Activated B cell treated with CpG ODN at 0.5 μM for 24 hours (primary cell): ENCODE data around the gene RAB7B. TPM values are rescaled to one million over a fixed set of nuclear protein-coding genes. Genes with fewer than 3 reads are reported as not detected.

Experiments
- ATAC-seq: fragments of 200-7000 bp; cut with Tn5 transposase; one replicate; pipeline ENCODE4 v1.10.0; 2021; ENCODE audit warnings: low read depth, mild to moderate bottlenecking, moderate library complexity
- CTCF ChIA-PET: fragments of 350-600 bp; sonication (Branson Sonifier 250); formaldehyde crosslinking; loops from one replicate; lab custom pipeline; 2021; ENCODE audit warnings: antibody characterized with exemption; lab: Charles Lee
- POLR2A ChIA-PET: fragments of 350-600 bp; sonication (Branson Sonifier 250); formaldehyde crosslinking; loops from one replicate; lab custom pipeline; 2021; ENCODE audit warnings: antibody characterized with exemption; lab: Charles Lee
- DNase-seq: peaks from one replicate; pipeline ENCODE4 v3.0.0; 2022
- H3K27ac Mint-ChIP-seq: one replicate; pipeline ENCODE4 v1.8.0; 2020; ENCODE audit warnings: mixed read lengths
- H3K27me3 Mint-ChIP-seq: one replicate; pipeline ENCODE4 v1.8.0; 2021; ENCODE audit warnings: mixed read lengths
- H3K36me3 Mint-ChIP-seq: one replicate; pipeline ENCODE4 v1.8.0; 2021; ENCODE audit warnings: low read depth, mixed read lengths
- H3K4me1 Mint-ChIP-seq: one replicate; pipeline ENCODE4 v1.8.0; 2021; ENCODE audit warnings: mixed read lengths
- H3K4me3 Mint-ChIP-seq: one replicate; pipeline ENCODE4 v1.8.0; 2020; ENCODE audit warnings: mild to moderate bottlenecking, mixed read lengths
- H3K9me3 Mint-ChIP-seq: one replicate; pipeline ENCODE4 v1.8.0; 2020; ENCODE audit warnings: mixed read lengths
- CTCF ChIP-seq: fragments of 200-600 bp; IDR thresholded peaks from one replicate; pipeline ENCODE4 v1.8.0; 2022; ENCODE audit warnings: antibody characterized with exemption, mild to moderate bottlenecking
- intact Hi-C: fragments of 100-400 bp; cut with micrococcal nuclease; formaldehyde crosslinking; loops from one replicate; pipeline ENCODE4 v1.15.1; 2024
- total RNA-seq: library from RNA; stranded (reverse); gene quantifications from 2 replicates; pipeline ENCODE4 v1.2.3, GENCODE V29; 2022

Gene RAB7B
- total RNA-seq, 1 donor from 2014 or later, result not detected

GRCh38 chr1:205975387-205975998, 27.7 kb downstream of the RAB7B start:
- Mint-ChIP-seq H3K27me3 (peaks cover 2% of the 10 kb centered on the region), H3K4me3 (no peak overlapping the region), H3K9me3 (no peaks in the 10 kb centered on the region), H3K4me1 (no peaks in the 10 kb centered on the region), H3K36me3 (no peaks in the 10 kb centered on the region), H3K27ac (no peak overlapping the region)
- no peak for TF ChIP-seq CTCF
- intact Hi-C loops, result no loop called here
- no peak for ATAC-seq
- no peak for DNase-seq
- ChIA-PET POLR2A (no interaction called here), CTCF (interaction anchor here (1.4 to 3.3 kb wide), 3 partner anchors 57 to 130 kb away, joined by 3 to 88 read pairs (median 36); partner anchors contain the start of gene PM20D1)

GRCh38 chr1:205974712-205975111, 28.5 kb downstream of the RAB7B start:
- CTCF ChIA-PET, result no interaction called here
- no peaks in the 10 kb centered on the region for H3K4me1 Mint-ChIP-seq

GRCh38 chr1:205973377-205974232, 29.6 kb downstream of the RAB7B start:
- Mint-ChIP-seq H3K27me3 (peaks cover 2% of the 10 kb centered on the region), H3K9me3 (no peaks in the 10 kb centered on the region), H3K27ac (no peak overlapping the region), H3K4me1 (no peaks in the 10 kb centered on the region), H3K4me3 (no peak overlapping the region), H3K36me3 (no peaks in the 10 kb centered on the region)
- no peak for ATAC-seq
- intact Hi-C loops, result no loop called here
- ChIA-PET POLR2A (no interaction called here), CTCF (no interaction called here)
- DNase-seq, result no peak
- no peak for TF ChIP-seq CTCF

More at GRCh38 chr1:205974712-205975111, 28.5 kb downstream of the RAB7B start:
- no peak for DNase-seq
- Mint-ChIP-seq H3K9me3 (no peaks in the 10 kb centered on the region), H3K36me3 (no peaks in the 10 kb centered on the region), H3K4me3 (no peak overlapping the region), H3K27ac (no peak overlapping the region), H3K27me3 (peaks cover 2% of the 10 kb centered on the region)
- intact Hi-C loops, result no loop called here
- POLR2A ChIA-PET, result no interaction called here
- no peak for ATAC-seq
- TF ChIP-seq CTCF, result no peak

- H3K4me3 Mint-ChIP-seq, result no peak overlapping the region
- CTCF ChIA-PET, result no interaction called here
- ATAC-seq, result no peak
- H3K9me3 Mint-ChIP-seq, result no peaks in the 10 kb centered on the region
- H3K27me3 Mint-ChIP-seq, result peaks cover 2% of the 10 kb centered on the region
- no peak for DNase-seq
- no peak for TF ChIP-seq CTCF
- intact Hi-C loops, result no loop called here
- H3K36me3 Mint-ChIP-seq, result no peaks in the 10 kb centered on the region
- no peak overlapping the region for H3K27ac Mint-ChIP-seq
- POLR2A ChIA-PET, result no interaction called here
- H3K4me1 Mint-ChIP-seq, result no peaks in the 10 kb centered on the region
These were observed 30.6 kb downstream of the RAB7B start for GRCh38 chr1:205972491-205973168.

- no peak overlapping the region for H3K4me3 Mint-ChIP-seq
- no peak overlapping the region for H3K27ac Mint-ChIP-seq
- ATAC-seq (no peak), DNase-seq (no peak)
- no peak for TF ChIP-seq CTCF
- no peaks in the 10 kb centered on the region for H3K4me1 Mint-ChIP-seq
- intact Hi-C loops, result no loop called here
- H3K36me3 Mint-ChIP-seq, result no peaks in the 10 kb centered on the region
- no peaks in the 10 kb centered on the region for H3K9me3 Mint-ChIP-seq
- CTCF ChIA-PET, result no interaction called here
- POLR2A ChIA-PET, result no interaction called here
- H3K27me3 Mint-ChIP-seq, result no peaks in the 10 kb centered on the region
These were observed 31.1 kb downstream of the RAB7B start for GRCh38 chr1:205972081-205972480.
